Large intestine (tissue), 3 donors: Measurements from ENCODE around the gene UCHL1. TPM values are rescaled to one million over a fixed set of nuclear protein-coding genes. Genes with fewer than 3 reads are reported as not detected.

Source experiments
- DNase-seq, 2 donors: peaks; one replicate each; pipeline versions ENCODE4 v3.0.0 to v3.0.0-alpha.2; 2013
- H3K27ac ChIP-seq: one replicate; pipeline ENCODE4 v1.5.1; 2013; ENCODE audit warnings: low read length
- H3K27me3 ChIP-seq: 2 replicates; pipeline ENCODE4 v1.6.1; 2013; ENCODE audit warnings: low read length; ENCODE audit not compliant: control insufficient read depth, insufficient read depth
- H3K36me3 ChIP-seq: 2 replicates; pipeline ENCODE4 v1.6.1; 2013; ENCODE audit warnings: low read length; ENCODE audit not compliant: control insufficient read depth, insufficient read depth
- H3K4me1 ChIP-seq: one replicate; pipeline ENCODE4 v1.6.1; 2013; ENCODE audit warnings: low read length; ENCODE audit not compliant: control insufficient read depth, insufficient read depth
- H3K4me3 ChIP-seq: one replicate; pipeline ENCODE4 v1.5.1; 2013; ENCODE audit warnings: low read length
- H3K9me3 ChIP-seq: one replicate; pipeline ENCODE4 v1.6.1; 2013; ENCODE audit warnings: mild to moderate bottlenecking, low read depth, low read length, moderate library complexity; ENCODE audit not compliant: control insufficient read depth
- WGBS: methylation state at CpG from one replicate; pipeline ENCODE4 v1.1.5; 2013; ENCODE audit warnings: low lambda C conversion rate; ENCODE audit not compliant: insufficient coverage; 5-methylcytosine and 5-hydroxymethylcytosine counted together
- polyA plus RNA-seq: library from polyadenylated mRNA; unstranded; fragments of 120-200 nt; gene quantifications from one replicate; pipeline ENCODE4 v1.2.1, GENCODE V29; 2013

UCHL1 gene
- polyA plus RNA-seq, 1 donor, result 111 TPM

DNA sequence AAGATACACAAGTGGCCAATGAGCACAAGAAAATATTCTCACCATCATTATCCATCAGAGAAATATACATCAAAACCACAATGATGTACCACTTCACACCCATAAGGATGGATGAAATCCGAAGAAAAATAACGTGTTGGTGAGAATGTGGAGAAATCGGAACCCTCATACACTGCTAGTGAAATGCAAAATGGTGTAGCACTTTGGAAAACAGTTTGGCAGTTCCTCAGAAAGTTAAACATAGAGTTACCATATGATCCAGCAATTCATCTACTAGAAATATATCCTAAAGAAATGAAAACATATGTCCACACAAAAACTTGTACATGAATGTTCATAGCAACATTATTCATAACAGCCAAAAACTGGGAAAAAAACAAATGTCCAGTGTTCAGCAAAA lies 23.9 kb upstream of the UCHL1 start:
- H3K9me3 ChIP-seq, result no peaks in the 10 kb centered on the region
- no peak overlapping the region for H3K4me3 ChIP-seq
- H3K27me3 ChIP-seq, result no peaks in the 10 kb centered on the region
- H3K27ac ChIP-seq, result no peak overlapping the region
- H3K4me1 ChIP-seq, result no peaks in the 10 kb centered on the region
- 80% methylated on average over 2 of the region's 3 CpGs for WGBS
- no peak for DNase-seq
- H3K36me3 ChIP-seq, result no peaks in the 10 kb centered on the region

DNA sequence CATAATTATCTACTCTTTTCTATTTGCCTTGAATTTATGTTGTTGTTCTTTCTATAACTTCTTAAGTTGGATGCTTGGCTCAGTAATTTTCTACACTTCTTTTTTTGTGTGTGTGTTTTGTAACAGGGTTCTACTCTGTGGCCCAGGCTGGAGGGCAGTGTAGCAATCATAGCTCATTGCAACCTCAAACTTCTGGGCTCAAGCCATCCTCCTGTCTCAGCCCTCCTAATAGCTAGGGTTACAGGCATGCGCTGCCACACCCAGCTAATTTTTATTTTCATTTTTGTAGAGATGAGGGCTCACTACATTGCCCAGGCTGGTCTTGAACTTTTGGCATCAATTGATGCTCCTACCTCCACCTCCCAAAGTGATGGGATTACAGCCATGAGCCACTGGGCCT lies 20.7 kb upstream of the UCHL1 start:
- no peak overlapping the region for H3K27ac ChIP-seq
- no CpG with 5 or more reads among the region's 1 CpG for WGBS

DNA sequence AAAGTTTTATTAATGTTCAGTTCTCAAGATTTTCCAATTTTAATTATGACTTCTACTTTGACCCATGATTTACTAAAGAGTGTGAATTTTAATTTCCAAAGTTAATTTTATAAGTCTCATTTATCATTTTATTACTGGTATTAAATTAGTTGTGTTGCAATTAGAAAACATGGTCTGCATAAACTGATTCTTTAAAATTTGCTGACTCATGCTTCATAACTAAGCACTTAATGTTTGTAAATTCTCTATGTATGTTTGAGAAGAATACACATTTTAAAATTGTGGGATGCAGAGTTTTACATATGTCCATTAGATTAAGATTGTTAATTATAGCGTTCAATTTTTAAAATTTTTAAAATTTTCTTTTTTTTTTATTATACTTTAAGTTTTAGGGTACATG lies 20.2 kb upstream of the UCHL1 start:
- DNase-seq, result no peak
- H3K36me3 ChIP-seq, result no peaks in the 10 kb centered on the region
- no CpG with 5 or more reads among the region's 1 CpG for WGBS
- H3K4me1 ChIP-seq, result no peaks in the 10 kb centered on the region
- H3K27me3 ChIP-seq, result peaks cover 3% of the 10 kb centered on the region
- no peak overlapping the region for H3K4me3 ChIP-seq
- no peak overlapping the region for H3K27ac ChIP-seq
- H3K9me3 ChIP-seq, result no peaks in the 10 kb centered on the region

More for the DNA sequence above, 20.7 kb upstream of the UCHL1 start:
- Histone ChIP-seq H3K36me3 (no peaks in the 10 kb centered on the region), H3K27me3 (peaks cover 3% of the 10 kb centered on the region), H3K9me3 (no peaks in the 10 kb centered on the region), H3K4me1 (no peaks in the 10 kb centered on the region), H3K4me3 (no peak overlapping the region)
- DNase-seq, result no peak

DNA sequence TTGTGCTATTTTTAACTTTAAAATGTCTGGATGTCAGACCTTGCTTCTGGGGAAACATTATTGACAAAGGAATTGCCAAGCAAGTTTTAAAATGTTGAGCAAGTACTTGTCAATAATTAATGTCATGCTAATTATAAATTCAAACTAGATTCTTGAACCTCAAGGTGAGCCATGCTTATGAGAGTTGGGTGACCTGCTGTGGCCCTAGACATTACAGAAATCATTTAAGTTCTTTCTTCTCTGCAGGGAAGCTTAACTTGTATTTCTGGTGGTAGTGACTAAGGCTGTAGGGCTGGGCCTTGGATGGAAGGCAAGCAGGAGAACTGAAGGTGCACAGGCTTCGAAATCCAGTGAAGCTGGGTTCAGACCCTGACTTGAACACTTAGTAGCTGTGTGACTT lies 14.8 kb upstream of the UCHL1 start:
- WGBS, result no CpG with 5 or more reads among the region's 1 CpG
- no peak overlapping the region for H3K27ac ChIP-seq
- DNase-seq, result no peak

DNA sequence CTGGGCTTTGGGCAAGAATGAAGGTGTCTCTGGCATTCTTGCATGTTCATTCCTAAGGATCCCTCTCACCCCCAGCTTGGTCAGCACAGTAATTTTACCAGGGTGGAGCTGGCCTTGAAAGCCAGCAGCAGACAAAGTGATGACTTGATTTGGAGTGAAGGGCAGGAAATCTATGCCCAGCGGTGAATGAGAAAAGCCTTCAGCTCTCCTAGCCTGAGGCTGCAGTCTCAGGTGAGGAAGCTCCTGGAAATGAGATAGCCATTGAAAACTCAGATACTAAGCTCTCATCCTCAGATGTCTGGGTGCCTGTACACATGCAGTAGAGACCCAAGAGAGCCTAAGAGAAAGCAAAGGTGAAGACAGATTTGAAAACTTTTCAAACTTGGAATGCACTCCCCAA lies 10.7 kb upstream of the UCHL1 start:
- no peaks in the 10 kb centered on the region for H3K4me1 ChIP-seq
- no peak overlapping the region for H3K27ac ChIP-seq
- H3K36me3 ChIP-seq, result no peaks in the 10 kb centered on the region
- H3K4me3 ChIP-seq, result no peak overlapping the region
- WGBS, result no CpG with 5 or more reads among the region's 1 CpG
- H3K9me3 ChIP-seq, result no peaks in the 10 kb centered on the region
- peaks cover 10% of the 10 kb centered on the region for H3K27me3 ChIP-seq
- no peak for DNase-seq

More for the DNA sequence above, 14.8 kb upstream of the UCHL1 start:
- Histone ChIP-seq H3K4me3 (no peak overlapping the region), H3K36me3 (no peaks in the 10 kb centered on the region), H3K27me3 (peaks cover 6% of the 10 kb centered on the region), H3K9me3 (no peaks in the 10 kb centered on the region), H3K4me1 (no peaks in the 10 kb centered on the region)

DNA sequence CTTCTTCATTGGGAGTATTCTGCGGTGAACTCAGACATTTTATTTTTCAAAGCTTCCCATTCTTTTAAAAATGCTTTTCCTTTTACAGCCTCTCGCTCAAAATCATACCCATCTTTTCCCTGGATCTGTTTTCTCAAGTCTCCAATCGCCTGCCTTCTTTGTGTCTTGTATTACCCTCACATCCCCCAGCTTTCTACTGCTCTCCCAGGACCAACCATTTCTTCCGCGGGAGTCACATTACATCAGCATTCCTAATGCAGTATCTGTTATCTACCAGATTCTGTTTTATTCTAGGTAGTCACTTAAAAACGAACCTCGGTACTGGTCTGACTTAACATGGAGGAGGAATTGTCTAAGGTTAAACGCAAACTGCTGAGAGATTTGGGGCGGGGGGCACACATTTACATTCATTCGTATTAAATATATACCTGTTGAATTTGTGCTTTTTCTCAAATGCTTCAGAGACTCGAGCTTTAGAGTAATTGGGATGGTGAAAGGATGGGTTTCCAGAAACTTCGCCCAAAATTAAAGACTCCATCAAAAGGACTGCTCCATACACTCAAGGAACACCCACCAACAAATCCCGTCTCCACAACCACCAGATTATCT lies 493 bp upstream of the UCHL1 start:
- Histone ChIP-seq H3K27me3 (peaks cover 70% of the 10 kb centered on the region), H3K4me1 (peaks cover 11% of the 10 kb centered on the region), H3K9me3 (peaks cover 3% of the 10 kb centered on the region), H3K27ac (no peak overlapping the region), H3K4me3 (no peak overlapping the region), H3K36me3 (no peaks in the 10 kb centered on the region)
- WGBS, result 16% methylated on average over 5 of the region's 13 CpGs
- no peak for DNase-seq

DNA sequence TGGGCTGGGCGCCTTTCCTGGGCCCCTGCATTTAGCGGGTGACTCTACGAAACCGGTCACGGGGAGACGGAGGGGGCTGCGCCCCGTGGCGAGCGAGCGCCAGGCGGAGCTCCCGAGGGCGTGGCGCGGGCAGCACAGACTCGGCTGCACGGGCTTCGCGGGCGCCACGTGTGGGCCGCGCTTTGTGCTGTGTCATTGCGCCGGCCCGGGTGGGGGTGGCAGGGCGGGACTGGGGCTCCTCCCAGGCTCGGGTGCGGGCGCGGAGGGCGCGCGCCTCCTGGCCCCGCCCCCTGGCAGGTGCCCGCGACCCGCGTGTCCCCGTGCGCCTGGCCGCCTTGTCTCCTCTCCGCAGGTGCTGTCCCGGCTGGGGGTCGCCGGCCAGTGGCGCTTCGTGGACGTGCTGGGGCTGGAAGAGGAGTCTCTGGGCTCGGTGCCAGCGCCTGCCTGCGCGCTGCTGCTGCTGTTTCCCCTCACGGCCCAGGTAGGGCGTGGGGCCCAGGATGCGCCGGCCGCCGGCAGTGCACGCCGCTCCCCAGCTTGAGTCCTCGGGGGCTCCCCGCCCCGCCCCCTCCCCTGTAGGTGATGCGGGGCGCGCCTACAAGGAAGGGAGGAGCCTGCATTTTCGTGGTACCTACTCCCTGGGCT lies 651 bp downstream of the UCHL1 start:
- peaks cover 11% of the 10 kb centered on the region for H3K4me1 ChIP-seq
- H3K27me3 ChIP-seq, result peaks cover 67% of the 10 kb centered on the region
- peak overlapping the region; percentile 43 for H3K4me3 ChIP-seq
- no peak overlapping the region for H3K27ac ChIP-seq
- H3K36me3 ChIP-seq, result no peaks in the 10 kb centered on the region
- DNase-seq, result peak; percentile 29 to 62
- peaks cover 3% of the 10 kb centered on the region for H3K9me3 ChIP-seq
- WGBS, result no CpG with 5 or more reads among the region's 69 CpGs

DNA sequence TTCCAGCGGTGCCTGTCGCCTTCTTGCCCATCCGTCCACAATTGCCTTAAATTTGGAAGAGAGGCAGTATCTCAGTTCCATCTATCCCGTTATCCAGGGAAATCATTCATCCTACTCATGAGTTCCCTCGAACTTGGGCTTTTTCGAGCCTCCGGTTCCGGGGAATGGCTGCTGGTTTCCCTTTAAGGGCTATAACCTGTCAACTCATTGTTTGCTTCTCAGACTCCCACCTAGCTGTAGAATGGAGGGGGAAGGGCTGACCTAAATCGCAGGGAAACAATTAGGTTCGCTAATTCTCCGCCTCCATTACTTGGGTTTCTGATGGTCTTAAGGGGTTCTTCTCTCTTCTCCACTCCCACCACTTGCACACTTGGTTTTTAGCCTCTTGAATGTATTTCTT lies 1.2 kb downstream of the UCHL1 start:
- peak overlapping the region; percentile 19 for H3K4me3 ChIP-seq
- no peaks in the 10 kb centered on the region for H3K36me3 ChIP-seq
- H3K4me1 ChIP-seq, result peaks cover 11% of the 10 kb centered on the region
- H3K9me3 ChIP-seq, result peaks cover 3% of the 10 kb centered on the region
- no peak overlapping the region for H3K27ac ChIP-seq
- no peak for DNase-seq
- H3K27me3 ChIP-seq, result peaks cover 66% of the 10 kb centered on the region
- WGBS, result no CpG with 5 or more reads among the region's 11 CpGs

DNA sequence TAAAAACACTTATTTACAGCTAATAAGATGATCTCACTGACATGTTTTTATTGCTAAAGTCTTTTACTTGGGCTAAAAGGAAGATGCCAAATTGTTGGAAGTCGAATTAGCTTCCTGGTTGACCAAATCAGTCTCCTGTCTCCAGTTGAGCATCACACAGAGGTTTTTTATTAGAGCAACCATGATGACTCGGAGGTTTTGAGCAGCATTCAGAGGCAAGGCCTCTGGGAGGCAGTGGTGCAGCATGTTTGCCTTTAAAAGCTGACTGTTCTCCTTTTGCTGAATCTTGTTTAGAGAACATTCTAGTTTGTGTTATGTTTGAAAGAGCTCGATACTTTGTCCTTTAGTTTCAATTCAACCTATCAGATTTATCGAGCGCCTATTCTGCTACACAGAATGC lies 2.1 kb downstream of the UCHL1 start:
- H3K9me3 ChIP-seq, result peaks cover 3% of the 10 kb centered on the region
- 89% methylated on average over 3 of the region's 5 CpGs for WGBS
- H3K36me3 ChIP-seq, result no peaks in the 10 kb centered on the region
- no peak overlapping the region for H3K4me3 ChIP-seq
- H3K27me3 ChIP-seq, result peaks cover 65% of the 10 kb centered on the region
- peak; percentile 4 to 12 for DNase-seq
- peaks cover 11% of the 10 kb centered on the region for H3K4me1 ChIP-seq
- H3K27ac ChIP-seq, result no peak overlapping the region

DNA sequence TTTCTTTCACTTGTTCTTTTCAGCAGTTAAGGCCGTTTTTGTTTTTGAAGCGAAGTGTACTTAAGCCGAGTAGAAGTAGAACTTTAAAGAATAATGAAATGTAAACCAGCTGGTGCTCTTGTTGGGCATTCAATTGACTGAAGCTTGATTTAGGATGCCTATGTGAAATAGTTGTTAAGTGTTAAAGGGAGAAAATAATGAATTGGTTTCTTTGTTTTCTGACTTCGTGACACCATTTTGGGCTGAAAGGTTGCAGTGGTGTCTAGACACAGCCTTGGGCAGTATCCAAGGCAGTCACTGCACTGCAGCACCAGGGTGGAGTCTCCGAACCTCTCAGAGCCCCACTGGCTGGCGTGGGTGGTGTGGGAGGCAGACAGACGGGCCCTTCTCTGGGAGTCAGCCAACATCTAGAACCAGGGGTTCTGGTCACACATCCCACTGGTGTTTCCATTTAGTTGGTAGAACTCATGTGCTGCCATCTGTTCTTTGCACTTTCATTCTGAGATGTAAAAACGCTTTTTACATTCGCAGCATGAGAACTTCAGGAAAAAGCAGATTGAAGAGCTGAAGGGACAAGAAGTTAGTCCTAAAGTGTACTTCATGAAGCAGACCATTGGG lies 3.5 kb downstream of the UCHL1 start:
- H3K36me3 ChIP-seq, result no peaks in the 10 kb centered on the region
- H3K27ac ChIP-seq, result no peak overlapping the region
- WGBS, result 89% methylated on average over 4 of the region's 9 CpGs
- H3K4me1 ChIP-seq, result peaks cover 11% of the 10 kb centered on the region
- no peak overlapping the region for H3K4me3 ChIP-seq
- H3K27me3 ChIP-seq, result peaks cover 54% of the 10 kb centered on the region
- DNase-seq, result no peak
- H3K9me3 ChIP-seq, result peaks cover 3% of the 10 kb centered on the region
